SHP77 (cell line): ENCODE data around the gene LDB2.

Source experiments
- DNase-seq, 2 experiments: peaks; one replicate each; lab custom pipeline; 2025; lab: John Stamatoyannopoulos, UW

LDB2 gene

DNA sequence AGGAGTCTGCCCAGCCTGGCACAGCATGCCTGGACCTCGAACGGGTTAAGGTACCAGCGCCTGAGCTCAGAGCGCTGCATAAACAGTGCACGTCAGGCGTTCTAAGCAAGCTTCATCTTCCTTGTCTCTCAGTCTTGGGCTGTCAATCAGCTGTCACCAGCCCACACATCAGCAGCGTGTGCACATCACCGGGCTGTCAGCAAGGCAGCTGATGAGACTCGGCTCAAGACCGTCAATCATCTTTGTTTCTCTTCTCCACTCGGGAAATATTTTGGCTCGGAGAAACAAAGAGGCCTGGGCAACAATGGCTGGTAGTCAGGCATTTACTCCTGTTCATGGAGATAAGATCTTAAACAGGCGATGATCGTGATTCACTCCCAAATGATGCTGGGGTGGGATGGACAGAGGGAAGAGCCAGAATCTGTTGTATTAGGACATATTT, 141.3 kb downstream of the LDB2 start:
- DNase-seq: no peak

- no peak for DNase-seq
These were observed 144.3 kb downstream of the LDB2 start for GRCh38 chr4:16754104-16754503.

- DNase-seq: no peak
These were observed 146.3 kb downstream of the LDB2 start for GRCh38 chr4:16752150-16752549.

DNA sequence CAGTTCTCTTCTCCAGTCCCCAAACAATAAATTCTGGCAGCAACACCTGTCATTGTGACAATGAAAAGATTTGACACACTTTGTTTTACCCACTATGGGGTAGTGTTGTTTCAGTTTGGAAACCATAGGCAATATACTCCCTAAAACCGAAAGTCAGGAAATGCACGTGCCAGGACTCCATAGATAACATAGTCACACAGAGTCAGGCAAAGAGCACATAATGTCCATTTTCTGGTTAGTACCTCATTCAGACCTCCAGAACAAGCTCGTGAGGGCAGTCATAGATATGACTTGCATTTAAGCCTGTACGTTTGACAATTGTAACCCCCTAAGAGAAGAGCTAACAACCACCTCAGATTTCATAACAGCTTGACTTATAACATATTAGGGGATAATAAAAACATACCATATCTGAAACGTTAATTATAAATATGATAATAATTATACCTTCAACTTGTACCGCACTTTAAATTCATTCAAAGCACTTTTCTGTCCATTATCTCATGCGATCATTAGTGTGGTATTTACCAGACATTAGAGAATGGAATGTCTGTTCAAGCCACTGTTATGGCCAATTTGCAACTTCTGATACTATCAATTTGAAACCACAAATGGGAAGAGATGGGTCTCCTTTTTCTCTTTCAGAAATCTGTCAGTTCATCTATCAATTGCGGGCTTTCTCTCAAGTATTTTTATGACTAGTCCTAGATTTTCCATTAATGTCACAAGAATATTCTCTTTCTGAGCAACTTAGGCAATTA, 147.4 kb downstream of the LDB2 start:
- DNase-seq: no peak

DNA sequence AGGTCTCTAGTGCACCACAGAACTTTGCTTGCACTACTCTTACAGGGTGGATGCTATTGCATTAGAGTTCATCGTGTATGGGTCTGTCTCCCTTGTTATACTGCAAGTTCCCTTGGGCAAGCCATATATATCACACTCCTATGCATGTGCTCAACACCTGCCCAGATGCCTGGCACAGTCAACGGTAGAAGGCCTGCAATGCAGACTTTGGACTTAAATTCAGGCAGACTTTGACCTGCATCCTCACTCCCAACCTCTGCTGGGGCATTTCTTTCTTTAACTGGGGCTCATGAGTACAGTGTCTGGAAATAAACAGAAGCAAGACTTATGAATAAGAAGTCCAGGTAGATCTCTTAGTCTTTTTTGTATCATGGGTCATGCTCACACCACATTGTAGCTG, 148.2 kb downstream of the LDB2 start:
- DNase-seq: no peak

GRCh38 chr4:16745887-16746286, 152.6 kb downstream of the LDB2 start:
- no peak for DNase-seq

DNA sequence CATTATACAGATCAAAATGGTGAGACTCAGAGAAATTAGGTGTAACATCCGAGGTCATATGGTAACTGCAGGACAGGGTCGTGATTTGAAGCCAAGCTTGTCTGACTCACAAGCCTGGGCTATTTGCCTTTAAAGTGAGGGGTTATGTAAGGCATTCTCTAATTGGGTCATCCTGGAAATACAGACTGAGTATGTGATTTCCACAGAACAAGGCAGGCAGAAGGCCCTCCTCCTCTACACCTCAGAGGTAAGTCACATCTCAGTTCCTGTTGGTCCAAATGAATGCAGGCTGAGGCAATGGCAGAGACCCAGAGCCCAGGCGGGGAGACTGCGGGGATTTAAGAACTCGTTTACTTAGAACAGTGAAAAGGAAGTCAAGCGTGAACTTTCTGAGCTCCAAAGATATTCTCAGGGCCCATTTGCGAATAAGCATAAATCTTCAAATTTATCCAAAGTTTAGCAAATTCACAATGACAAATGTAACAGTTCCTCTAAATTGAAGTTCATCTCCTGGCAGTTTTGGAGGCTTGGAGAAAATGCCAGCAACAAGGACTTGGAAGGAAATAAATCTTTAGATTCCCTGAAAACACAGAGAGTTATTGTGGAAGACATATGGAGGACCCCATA, 153.3 kb downstream of the LDB2 start:
- no peak for DNase-seq

DNA sequence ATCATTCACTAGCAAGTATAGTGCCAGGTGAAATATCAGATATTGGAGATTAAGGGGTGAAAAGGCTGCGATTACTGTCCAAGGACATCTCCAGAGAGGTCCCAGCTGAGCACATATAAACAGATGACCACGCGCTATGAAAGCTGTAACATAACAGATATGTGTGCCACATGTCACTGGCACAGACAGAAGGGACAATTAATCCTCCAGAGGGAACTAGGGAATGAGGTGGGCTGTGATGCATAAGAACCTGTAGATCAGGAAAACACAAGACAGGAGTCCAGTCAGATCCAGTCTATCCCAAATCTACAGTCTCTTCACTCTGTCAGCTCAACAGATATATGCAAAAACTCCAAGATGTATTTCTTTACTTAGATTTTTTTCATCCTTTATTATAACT, 157.2 kb downstream of the LDB2 start:
- no peak for DNase-seq

DNA sequence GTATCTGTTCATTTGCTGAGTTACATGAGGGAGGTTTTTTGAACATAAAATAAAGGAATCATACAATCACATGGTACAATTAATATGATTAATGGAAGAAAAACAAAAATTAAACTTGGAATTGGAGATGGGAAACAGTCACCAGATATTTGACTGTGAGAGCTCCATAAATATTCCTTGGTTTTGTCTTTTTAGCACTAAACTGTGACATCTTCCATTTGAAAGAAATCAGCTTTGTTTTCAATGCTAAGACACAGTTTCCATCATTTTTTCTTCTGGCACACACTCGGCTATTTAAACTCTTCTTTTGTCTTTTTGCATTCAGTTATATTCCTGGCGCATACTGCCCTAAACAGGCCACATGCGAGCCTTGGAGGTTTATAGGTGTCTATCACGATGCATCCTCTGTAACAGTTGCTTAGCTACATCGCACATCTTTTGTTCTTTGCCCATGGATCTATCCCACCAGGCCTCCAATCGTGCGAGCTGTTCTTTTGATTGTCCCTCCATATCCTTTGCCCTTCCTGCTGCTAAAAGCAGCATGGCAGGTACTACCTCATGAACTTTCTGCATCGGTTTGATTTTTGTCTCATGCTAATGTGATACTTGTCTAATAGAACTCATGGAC, 158.3 kb downstream of the LDB2 start:
- no peak for DNase-seq

- no peak for DNase-seq
These were observed 159.9 kb downstream of the LDB2 start for GRCh38 chr4:16738558-16738957.

DNA sequence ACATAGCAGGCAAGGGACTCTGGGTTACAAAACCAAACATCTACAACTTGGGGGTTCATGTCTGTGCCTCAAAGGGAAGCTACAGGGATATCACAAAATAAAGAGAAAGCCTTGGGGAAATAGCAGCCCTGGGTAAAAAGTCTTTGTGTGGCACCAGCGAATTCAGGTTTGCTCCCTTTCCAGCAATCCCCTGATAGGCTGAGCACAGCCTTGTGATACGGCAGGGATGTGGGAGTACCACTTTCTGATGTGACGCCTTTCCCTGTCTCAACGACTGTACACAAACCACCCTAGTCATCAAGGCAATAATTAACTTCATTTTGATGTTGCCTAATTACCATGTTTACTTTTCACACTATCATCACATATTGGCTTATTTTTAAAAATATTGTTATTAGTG, 164.9 kb downstream of the LDB2 start:
- DNase-seq: no peak

DNA sequence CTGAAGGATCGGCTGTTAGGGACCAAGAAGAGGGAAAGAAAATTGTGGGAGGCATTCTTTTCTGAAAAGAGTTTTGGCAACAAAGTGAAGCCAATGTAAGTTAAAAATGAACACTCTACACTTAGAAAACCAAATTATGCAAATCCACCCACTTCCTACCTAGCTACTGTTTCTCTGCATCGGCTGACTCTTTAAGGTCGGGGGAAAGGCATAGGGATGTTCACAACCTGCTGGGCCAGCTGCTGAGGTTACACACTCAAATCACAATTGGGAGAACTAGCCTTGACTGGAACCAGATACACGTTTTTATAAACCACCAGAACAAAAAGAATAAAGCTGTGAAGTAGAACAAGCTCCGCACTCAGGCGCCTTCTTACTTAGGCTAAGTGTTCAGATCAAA, 165.7 kb downstream of the LDB2 start:
- no peak for DNase-seq

DNA sequence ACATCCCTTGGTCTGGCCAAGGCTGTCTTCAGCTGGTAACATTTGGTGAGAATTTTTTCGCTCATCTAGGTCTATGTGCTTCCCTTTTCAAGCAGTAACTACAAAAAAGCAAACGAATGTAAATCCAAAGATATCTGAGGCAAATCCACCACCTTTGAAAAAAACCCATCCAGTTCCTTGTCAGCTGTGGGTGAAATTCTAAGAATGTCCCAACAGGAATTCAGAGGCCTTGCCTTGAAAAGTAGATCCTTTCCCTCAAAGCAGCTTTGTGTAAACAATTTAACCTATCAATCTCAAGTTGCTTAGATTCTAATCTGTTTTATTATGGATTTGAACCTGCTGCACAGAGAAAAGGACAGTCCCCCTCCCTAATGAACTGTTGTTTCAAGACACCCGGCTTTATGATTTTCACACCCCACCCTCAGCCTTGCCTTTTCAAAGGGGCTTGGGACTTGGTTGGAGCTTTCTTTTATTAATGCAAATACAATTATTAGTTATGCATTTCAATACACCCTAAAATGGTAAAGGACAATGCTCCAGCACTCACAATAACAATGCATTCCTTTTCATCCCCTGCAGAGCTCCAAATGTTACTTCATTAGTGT, 166.6 kb downstream of the LDB2 start:
- DNase-seq: no peak

DNA sequence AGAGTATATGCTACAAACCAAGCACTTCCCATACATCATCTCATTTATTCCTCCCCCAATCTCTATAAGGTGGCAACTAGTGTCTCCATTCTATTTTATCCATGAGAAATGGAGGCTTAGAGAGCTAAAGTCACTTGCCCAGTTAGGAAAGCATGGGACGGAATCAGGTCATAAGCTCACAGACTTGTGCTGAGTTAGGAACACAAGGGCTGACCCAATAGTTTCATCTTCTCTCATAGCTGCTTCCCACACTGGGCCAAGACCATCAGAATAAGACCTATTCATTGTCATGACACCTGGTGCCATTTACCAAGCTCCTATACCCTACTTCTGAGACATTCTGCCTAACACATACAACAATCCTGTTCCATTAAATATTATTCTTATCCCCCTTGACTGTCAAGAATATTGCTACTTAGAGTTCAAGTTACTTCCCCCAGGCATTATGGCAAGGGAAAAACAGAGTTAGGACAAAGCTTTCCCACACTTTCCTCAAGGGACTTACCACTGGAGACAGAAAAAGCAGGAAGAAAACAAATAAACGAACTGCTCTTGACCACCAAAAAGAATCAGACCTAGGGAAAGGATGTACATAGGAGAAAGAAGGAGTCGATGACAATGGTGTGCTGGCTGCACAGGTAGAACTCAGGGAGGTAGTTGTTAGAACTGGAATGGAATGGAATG, 167.8 kb downstream of the LDB2 start:
- DNase-seq: no peak

GRCh38 chr4:16729336-16729735, 169.1 kb downstream of the LDB2 start:
- DNase-seq: no peak

DNA sequence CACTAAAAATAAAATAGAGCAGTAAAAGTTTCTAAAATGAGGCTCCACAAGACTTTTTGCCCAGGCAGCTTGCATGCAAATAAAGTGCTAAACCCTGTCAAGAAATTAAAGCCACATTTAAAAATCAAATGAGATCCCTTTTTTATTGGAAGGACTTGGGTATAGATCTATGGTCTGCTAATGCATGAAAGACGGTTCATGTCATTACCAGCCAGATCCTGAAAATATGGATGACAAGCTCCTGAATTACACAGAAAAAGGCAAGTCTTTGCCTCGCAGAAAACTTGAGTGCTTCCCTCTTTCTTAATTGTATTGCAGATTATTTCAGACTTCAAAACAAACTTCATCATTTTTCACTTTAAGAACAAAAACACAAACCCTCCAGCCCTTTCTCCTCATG, 169.6 kb downstream of the LDB2 start:
- DNase-seq: no peak

DNA sequence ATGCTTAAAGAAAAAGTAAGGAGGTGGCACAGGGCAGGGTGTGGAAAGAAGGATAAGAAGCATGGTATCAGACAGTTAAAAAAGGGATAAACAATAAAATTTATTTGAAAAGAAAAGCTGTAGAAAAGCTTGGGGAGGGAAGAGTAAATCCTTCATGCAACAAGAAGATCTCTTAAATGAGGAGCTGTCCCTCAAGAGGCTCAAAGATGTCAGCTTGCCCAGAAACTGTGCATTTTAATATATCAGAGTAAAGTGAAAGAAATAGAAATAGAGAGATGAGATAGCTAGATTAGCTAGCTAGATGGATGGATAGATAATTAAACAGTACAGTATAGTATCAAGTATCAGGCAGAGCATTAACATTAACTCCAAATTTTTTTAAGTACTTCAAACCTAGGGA, 170.3 kb downstream of the LDB2 start:
- DNase-seq: no peak

DNA sequence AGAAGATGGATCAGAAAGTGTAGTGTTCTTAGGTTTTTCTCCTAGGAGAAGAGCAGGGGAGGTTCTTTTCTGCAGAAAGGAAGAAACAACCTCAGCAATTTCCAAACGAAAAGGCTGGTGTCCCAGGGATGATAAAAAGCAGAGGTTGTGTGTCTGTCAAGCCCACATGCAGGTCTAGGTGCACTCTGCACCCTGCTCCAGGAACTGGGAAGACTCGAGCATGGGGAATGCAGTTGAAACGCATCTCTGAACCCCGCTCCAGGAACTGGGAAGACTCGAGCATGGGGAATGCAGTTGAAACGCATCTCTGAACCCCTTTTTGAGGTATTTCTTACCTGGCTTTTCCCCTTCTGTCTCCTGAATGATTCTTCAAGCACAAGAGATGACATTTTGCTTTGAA, 171.2 kb downstream of the LDB2 start:
- no peak for DNase-seq

- no peak for DNase-seq
These were observed 171.9 kb downstream of the LDB2 start for GRCh38 chr4:16726368-16727050.

GRCh38 chr4:16725252-16725651, 173.2 kb downstream of the LDB2 start:
- no peak for DNase-seq

GRCh38 chr4:16722416-16722815, 176.0 kb downstream of the LDB2 start:
- DNase-seq: no peak
